Brain microvascular endothelial cell (primary cell): ENCODE results near the gene ZC3H4.
"Not testable (repeated sequence)": the region's sequence is repeated elsewhere in the genome, so short reads cannot be mapped to it uniquely, and the experiment has no call there.

Experiments
- DNase-seq: peaks from one replicate; pipeline ENCODE4 v3.0.0-alpha.2; 2020
- H3K27ac ChIP-seq: fragments of 250-450 bp; sonication (Bioruptor Pico); 2 replicates; pipeline ENCODE4 v1.5.1; 2020; ENCODE audit warnings: mild to moderate bottlenecking, moderate library complexity
- H3K27me3 ChIP-seq: fragments of 250-450 bp; sonication (Bioruptor Pico); replicated peaks from 2 replicates; pipeline ENCODE4 v1.5.1; 2020; ENCODE audit warnings: mild to moderate bottlenecking
- H3K36me3 ChIP-seq: fragments of 250-450 bp; sonication (Bioruptor Pico); replicated peaks from 2 replicates; pipeline ENCODE4 v1.5.1; 2020; ENCODE audit warnings: mild to moderate bottlenecking
- H3K4me3 ChIP-seq: 2 replicates; pipeline ENCODE4 v1.5.1; 2011; ENCODE audit warnings: low read depth, mild to moderate bottlenecking, control low read depth, low read length, moderate library complexity
- CTCF ChIP-seq: IDR thresholded peaks from 2 replicates; pipeline ENCODE4 v1.5.1; 2011; ENCODE audit warnings: low read depth, mild to moderate bottlenecking, moderate library complexity, low read length, control low read depth, inconsistent platforms; ENCODE audit errors: missing control alignments
- in situ Hi-C: cut with HindIII; loops from 2 replicates; pipeline ENCODE4 v1.10.0; 2017; ENCODE audit warnings: low sequenced_read_pairs, low pct_ligation_motif_present

Gene ZC3H4

GRCh38 chr19:47107202-47107952 is 6.2 kb downstream of the ZC3H4 start:
- no peak for TF ChIP-seq CTCF
- no peak for DNase-seq
- H3K27ac ChIP-seq, result no peak overlapping the region
- H3K36me3 ChIP-seq, result no peaks in the 10 kb centered on the region
- H3K27me3 ChIP-seq, result no peaks in the 10 kb centered on the region
- in situ Hi-C loops, result no loop called here
- no peak overlapping the region for H3K4me3 ChIP-seq

- in situ Hi-C loops, result no loop called here
- H3K27ac ChIP-seq, result no peak overlapping the region
- DNase-seq, result no peak
- H3K4me3 ChIP-seq, result no peak overlapping the region
- TF ChIP-seq CTCF, result no peak
- H3K36me3 ChIP-seq, result no peaks in the 10 kb centered on the region
- no peaks in the 10 kb centered on the region for H3K27me3 ChIP-seq
These were observed 6.8 kb downstream of the ZC3H4 start for GRCh38 chr19:47106821-47107201.

- in situ Hi-C loops, result no loop called here
- DNase-seq, result no peak
- H3K36me3 ChIP-seq, result no peaks in the 10 kb centered on the region
- TF ChIP-seq CTCF, result no peak
- no peak overlapping the region for H3K4me3 ChIP-seq
- no peaks in the 10 kb centered on the region for H3K27me3 ChIP-seq
- no peak overlapping the region for H3K27ac ChIP-seq
These were observed 7.7 kb downstream of the ZC3H4 start for GRCh38 chr19:47105874-47106273.

GRCh38 chr19:47104680-47105079 is 8.9 kb downstream of the ZC3H4 start:
- TF ChIP-seq CTCF, result no peak
- in situ Hi-C loops, result no loop called here
- DNase-seq, result no peak
- Histone ChIP-seq H3K27ac (no peak overlapping the region), H3K27me3 (no peaks in the 10 kb centered on the region), H3K4me3 (no peak overlapping the region), H3K36me3 (peaks cover 2% of the 10 kb centered on the region)

GRCh38 chr19:47102346-47103060 is 11.1 kb downstream of the ZC3H4 start:
- Histone ChIP-seq H3K4me3 (no peak overlapping the region), H3K27me3 (no peaks in the 10 kb centered on the region), H3K27ac (no peak overlapping the region), H3K36me3 (peaks cover 2% of the 10 kb centered on the region)
- no peak for TF ChIP-seq CTCF
- in situ Hi-C loops, result no loop called here
- no peak for DNase-seq

GRCh38 chr19:47101116-47101515 is 12.5 kb downstream of the ZC3H4 start:
- H3K27ac ChIP-seq, DNase-seq, in situ Hi-C loops, H3K4me3 ChIP-seq, H3K27me3 ChIP-seq, H3K36me3 ChIP-seq: not testable (repeated sequence)
